ENCODE data around the gene AAK1. TPM values are rescaled to one million over a fixed set of nuclear protein-coding genes. Genes with fewer than 3 reads are reported as not detected.

Gene AAK1
- total RNA-seq, 6 experiments from 2014 or later, result 96.6 to 123 (median 108) TPM

DNA sequence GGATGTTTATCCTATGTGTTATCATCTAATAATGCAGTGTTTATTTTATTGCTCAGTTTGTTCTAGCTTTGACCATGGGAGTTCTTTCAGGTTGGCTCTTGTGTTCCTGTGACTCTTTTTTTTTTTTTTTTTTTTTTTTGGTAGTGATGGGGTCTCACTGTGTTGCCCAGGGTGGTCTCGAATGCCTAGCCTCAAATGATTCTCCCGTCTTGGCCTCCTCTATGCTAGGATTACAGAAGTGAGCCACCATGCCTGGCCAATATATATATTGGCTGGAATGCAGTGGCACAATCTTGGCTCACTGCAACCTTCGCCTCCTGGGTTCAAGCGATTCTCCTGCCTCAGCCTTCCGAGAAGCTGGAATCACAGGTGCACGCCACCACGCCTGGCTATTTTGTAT, 187.4 kb downstream of the AAK1 start:
- Mint-ChIP-seq H3K4me1 (ENCODE audit: low read depth) (peaks cover 1% of the 10 kb centered on the region), H3K27ac (no peak overlapping the region), H3K4me3 (no peak overlapping the region), H3K36me3 (ENCODE audit: low read depth) (no peaks in the 10 kb centered on the region; the same call in 1 of the 2 replicates), H3K27me3 (ENCODE audit: insufficient read depth) (peaks cover 2% of the 10 kb centered on the region), H3K9me3 (no peaks in the 10 kb centered on the region)
- DNase-seq, result no peak
- TF ChIP-seq, protein P1, sequence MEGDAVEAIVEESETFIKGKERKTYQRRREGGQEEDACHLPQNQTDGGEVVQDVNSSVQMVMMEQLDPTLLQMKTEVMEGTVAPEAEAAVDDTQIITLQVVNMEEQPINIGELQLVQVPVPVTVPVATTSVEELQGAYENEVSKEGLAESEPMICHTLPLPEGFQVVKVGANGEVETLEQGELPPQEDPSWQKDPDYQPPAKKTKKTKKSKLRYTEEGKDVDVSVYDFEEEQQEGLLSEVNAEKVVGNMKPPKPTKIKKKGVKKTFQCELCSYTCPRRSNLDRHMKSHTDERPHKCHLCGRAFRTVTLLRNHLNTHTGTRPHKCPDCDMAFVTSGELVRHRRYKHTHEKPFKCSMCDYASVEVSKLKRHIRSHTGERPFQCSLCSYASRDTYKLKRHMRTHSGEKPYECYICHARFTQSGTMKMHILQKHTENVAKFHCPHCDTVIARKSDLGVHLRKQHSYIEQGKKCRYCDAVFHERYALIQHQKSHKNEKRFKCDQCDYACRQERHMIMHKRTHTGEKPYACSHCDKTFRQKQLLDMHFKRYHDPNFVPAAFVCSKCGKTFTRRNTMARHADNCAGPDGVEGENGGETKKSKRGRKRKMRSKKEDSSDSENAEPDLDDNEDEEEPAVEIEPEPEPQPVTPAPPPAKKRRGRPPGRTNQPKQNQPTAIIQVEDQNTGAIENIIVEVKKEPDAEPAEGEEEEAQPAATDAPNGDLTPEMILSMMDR (IDR thresholded peaks at IDR 0.05), result no peak

GRCh38 chr2:69454976-69455375, 188.6 kb downstream of the AAK1 start:
- no peak overlapping the region for H3K27ac Mint-ChIP-seq
- H3K9me3 Mint-ChIP-seq, result no peaks in the 10 kb centered on the region
- peaks cover 2% of the 10 kb centered on the region for H3K27me3 Mint-ChIP-seq (ENCODE audit: insufficient read depth)
- TF ChIP-seq, protein P1 (IDR thresholded peaks at IDR 0.05), result no peak
- no peaks in the 10 kb centered on the region for H3K36me3 Mint-ChIP-seq (ENCODE audit: low read depth)
- H3K4me1 Mint-ChIP-seq (ENCODE audit: low read depth), result peaks cover 13% of the 10 kb centered on the region
- no peak overlapping the region for H3K4me3 Mint-ChIP-seq
- no peak for DNase-seq

DNA sequence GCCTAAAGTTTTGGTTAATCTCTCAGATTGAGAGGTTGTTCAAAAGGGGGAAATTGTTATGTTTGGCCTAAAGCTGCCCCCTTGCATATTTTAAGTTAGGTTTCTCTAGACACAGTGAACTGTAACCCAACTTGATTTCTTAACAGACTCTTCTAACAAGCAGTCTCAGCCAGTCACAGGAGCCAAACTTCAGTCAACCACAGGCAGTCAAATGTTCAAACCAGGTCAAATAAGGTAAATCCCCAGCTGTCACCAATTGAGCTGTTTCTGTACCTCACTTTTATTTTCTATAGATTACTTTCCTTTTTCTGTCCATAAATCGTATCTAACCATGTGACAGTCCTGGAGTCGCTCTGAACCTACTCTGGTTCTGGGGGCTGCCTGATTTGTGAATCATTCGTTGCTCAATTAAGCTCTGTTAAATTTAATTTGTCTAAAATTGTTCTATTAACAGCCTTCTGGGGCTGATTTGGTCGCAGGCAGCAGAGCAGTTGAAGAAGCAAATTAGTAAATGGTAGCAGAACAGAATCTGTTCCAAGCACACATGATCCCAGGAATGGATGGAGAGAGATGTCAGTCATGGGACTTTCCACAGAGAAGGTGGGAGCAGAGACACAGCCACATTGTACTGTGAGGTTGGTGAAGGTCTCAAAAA, 189.9 kb downstream of the AAK1 start:
- DNase-seq, result no peak
- no peak overlapping the region for H3K4me3 Mint-ChIP-seq
- no peaks in the 10 kb centered on the region for H3K36me3 Mint-ChIP-seq (ENCODE audit: low read depth)
- H3K4me1 Mint-ChIP-seq (ENCODE audit: low read depth), result peaks cover 17% of the 10 kb centered on the region
- no peak overlapping the region for H3K27ac Mint-ChIP-seq
- TF ChIP-seq, protein P1 (IDR thresholded peaks at IDR 0.05), result no peak
- peaks cover 3% of the 10 kb centered on the region for H3K27me3 Mint-ChIP-seq (ENCODE audit: insufficient read depth)
- no peaks in the 10 kb centered on the region for H3K9me3 Mint-ChIP-seq

DNA sequence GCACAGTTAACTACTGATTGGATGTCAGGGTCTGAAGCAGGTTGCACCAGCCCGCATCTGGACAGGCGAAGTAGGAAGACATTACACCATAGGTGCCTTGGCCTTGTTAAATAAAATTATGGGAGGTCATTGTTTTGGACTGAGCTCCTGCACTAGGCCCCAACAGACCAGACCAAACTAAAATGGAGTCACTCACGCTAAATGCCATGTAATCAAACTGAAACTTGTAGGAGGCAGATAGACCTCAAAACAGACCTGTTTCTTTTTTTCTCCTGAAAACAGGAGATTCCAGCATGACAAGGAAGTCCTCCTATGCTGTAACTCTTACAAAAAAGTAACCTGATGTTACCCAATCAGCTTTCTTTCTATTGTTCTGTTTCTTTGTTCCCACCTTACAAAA, 190.9 kb downstream of the AAK1 start:
- no peaks in the 10 kb centered on the region for H3K36me3 Mint-ChIP-seq (ENCODE audit: low read depth)
- DNase-seq, result no peak
- TF ChIP-seq, protein P1 (IDR thresholded peaks at IDR 0.05), result no peak
- H3K27me3 Mint-ChIP-seq (ENCODE audit: insufficient read depth), result peaks cover 2% of the 10 kb centered on the region
- H3K4me1 Mint-ChIP-seq (ENCODE audit: low read depth), result peaks cover 17% of the 10 kb centered on the region
- H3K27ac Mint-ChIP-seq, result no peak overlapping the region
- H3K9me3 Mint-ChIP-seq, result no peaks in the 10 kb centered on the region
- H3K4me3 Mint-ChIP-seq, result no peak overlapping the region

DNA sequence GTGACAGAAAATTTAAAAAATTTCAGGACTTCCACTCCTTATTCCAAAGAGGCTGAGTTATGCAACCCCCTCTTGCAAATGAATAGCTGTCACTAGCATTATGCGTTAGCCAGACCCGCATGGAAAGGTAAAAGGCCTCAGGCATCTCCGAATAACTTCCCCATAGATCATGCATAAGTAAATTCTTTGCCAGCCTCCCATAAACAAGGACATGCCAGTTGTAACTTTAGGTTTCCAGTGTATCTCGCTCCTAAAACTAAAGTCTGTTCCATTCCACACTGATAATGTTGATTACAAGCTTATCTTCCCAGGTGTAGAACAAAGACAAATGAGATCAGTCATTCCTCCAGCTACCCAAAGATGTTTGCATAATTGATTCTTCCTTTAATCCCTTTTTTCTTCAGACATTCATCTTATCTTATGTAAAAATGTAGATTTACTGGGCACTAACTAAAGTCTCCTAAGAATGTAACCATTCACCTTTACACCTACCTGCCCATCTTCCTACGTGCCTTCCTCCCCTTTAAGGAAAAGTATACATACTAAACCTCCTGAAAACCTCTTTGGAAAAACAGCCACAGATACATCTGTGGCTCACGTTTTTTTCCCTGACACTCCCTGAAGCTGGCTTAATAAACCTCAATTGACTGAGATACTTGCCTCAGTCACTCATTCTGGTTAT, 192.7 kb downstream of the AAK1 start:
- DNase-seq, result no peak
- Mint-ChIP-seq H3K9me3 (no peaks in the 10 kb centered on the region), H3K4me1 (ENCODE audit: low read depth) (peaks cover 17% of the 10 kb centered on the region), H3K36me3 (ENCODE audit: low read depth) (no peaks in the 10 kb centered on the region), H3K4me3 (no peak overlapping the region), H3K27me3 (ENCODE audit: insufficient read depth) (peaks cover 5% of the 10 kb centered on the region), H3K27ac (no peak overlapping the region; the same call in 1 of the 2 replicates)
- TF ChIP-seq, protein P1 (IDR thresholded peaks at IDR 0.05), result no peak

All from HFFc6 (cell line).